ENCODE measurements around the gene HESX1. TPM values are rescaled to one million over a fixed set of nuclear protein-coding genes. Genes with fewer than 3 reads are reported as not detected.
A peak's percentile ranks its signal among the peaks of the same experiment; 100 is the strongest.

HESX1 gene
- total and polyA plus RNA-seq, 2 experiments from 2014 or later: 21.1 to 56.7 TPM

GRCh38 chr3:57179580-57180410, 20.0 kb downstream of the HESX1 start:
- Mint-ChIP-seq H3K27ac (no peak overlapping the region), H3K4me1 (peaks cover 13% of the 10 kb centered on the region), H3K36me3 (ENCODE audit: low read depth) (no peaks in the 10 kb centered on the region), H3K27me3 (ENCODE audit: insufficient read depth, low read depth, poor library complexity) (peaks cover 1% of the 10 kb centered on the region), H3K4me3 (no peak overlapping the region), H3K9me3 (no peaks in the 10 kb centered on the region; the same call in 2 of the 3 replicates)
- Histone ChIP-seq H4K20me1 (replicated peaks; ENCODE audit: insufficient read depth) (no peaks in the 10 kb centered on the region), H3K36me3 (ENCODE audit: insufficient read depth) (no peaks in the 10 kb centered on the region), H3K4me3 (no peak overlapping the region), H3K4me2 (no peak overlapping the region), H2AFZ (peak overlapping the region; percentile 52; the same call in 1 of the 2 replicates), H3K79me2 (replicated peaks; ENCODE audit: insufficient read depth) (no peaks in the 10 kb centered on the region), H3K4me1 (ENCODE audit: insufficient read depth) (peaks cover 4% of the 10 kb centered on the region), H3K9me2 (ENCODE audit: insufficient read depth) (no peaks in the 10 kb centered on the region), H3K27ac (ENCODE audit: low read depth) (no peak overlapping the region), H3K27me3 (ENCODE audit: insufficient read depth) (no peaks in the 10 kb centered on the region), H3F3A (replicated peaks; ENCODE audit: low read depth) (no peaks in the 10 kb centered on the region)
- peak; percentile 68 for DNase-seq (ENCODE audit: low spot score)
- TF ChIP-seq, protein P1, sequence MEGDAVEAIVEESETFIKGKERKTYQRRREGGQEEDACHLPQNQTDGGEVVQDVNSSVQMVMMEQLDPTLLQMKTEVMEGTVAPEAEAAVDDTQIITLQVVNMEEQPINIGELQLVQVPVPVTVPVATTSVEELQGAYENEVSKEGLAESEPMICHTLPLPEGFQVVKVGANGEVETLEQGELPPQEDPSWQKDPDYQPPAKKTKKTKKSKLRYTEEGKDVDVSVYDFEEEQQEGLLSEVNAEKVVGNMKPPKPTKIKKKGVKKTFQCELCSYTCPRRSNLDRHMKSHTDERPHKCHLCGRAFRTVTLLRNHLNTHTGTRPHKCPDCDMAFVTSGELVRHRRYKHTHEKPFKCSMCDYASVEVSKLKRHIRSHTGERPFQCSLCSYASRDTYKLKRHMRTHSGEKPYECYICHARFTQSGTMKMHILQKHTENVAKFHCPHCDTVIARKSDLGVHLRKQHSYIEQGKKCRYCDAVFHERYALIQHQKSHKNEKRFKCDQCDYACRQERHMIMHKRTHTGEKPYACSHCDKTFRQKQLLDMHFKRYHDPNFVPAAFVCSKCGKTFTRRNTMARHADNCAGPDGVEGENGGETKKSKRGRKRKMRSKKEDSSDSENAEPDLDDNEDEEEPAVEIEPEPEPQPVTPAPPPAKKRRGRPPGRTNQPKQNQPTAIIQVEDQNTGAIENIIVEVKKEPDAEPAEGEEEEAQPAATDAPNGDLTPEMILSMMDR (conservative IDR thresholded peaks at IDR 0.05; ENCODE audit: low read depth in 2 of 2): peak; percentile 64 to 79
- no peak for TF ChIP-seq POLR2AphosphoS5 (IDR thresholded peaks at IDR 0.05; ENCODE audit: low read depth)
- ATAC-seq: peak; percentile 92

DNA sequence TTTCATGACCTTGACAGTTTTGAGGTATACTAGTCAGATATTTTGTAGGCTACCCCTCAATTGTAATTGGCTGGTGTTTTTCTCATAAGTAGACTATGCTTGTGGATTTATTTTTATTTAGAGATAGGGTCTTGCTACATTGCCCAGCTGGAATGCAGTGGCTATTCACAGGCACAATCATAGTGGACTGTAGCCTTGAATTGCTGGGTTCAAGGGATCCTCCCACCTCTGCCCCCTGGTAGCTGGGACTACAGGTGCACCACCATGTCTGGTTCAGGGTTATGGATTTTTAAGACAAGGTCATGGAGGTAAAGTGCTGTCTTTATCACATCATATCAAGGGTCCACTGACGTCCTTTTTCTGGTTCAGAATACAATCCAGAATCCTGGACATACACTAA, 23.7 kb downstream of the HESX1 start:
- Histone ChIP-seq H3K27ac (ENCODE audit: low read depth) (no peak overlapping the region), H3K36me3 (ENCODE audit: insufficient read depth) (no peaks in the 10 kb centered on the region), H3K9me2 (ENCODE audit: insufficient read depth) (no peaks in the 10 kb centered on the region), H2AFZ (no peak overlapping the region), H3K4me3 (no peak overlapping the region), H3F3A (replicated peaks; ENCODE audit: low read depth) (no peaks in the 10 kb centered on the region; the same call in 1 of the 2 replicates), H3K79me2 (replicated peaks; ENCODE audit: insufficient read depth) (no peaks in the 10 kb centered on the region), H4K20me1 (replicated peaks; ENCODE audit: insufficient read depth) (no peaks in the 10 kb centered on the region), H3K4me2 (no peak overlapping the region), H3K27me3 (ENCODE audit: insufficient read depth) (no peaks in the 10 kb centered on the region), H3K4me1 (ENCODE audit: insufficient read depth) (no peaks in the 10 kb centered on the region; the same call in 1 of the 2 replicates)
- H3K27me3 Mint-ChIP-seq (ENCODE audit: insufficient read depth, low read depth, poor library complexity): no peaks in the 10 kb centered on the region
- no peak for ATAC-seq
- no peaks in the 10 kb centered on the region for H3K9me3 Mint-ChIP-seq
- H3K4me1 Mint-ChIP-seq: peaks cover 7% of the 10 kb centered on the region
- H3K27ac Mint-ChIP-seq: no peak overlapping the region
- H3K4me3 Mint-ChIP-seq: no peak overlapping the region
- DNase-seq (ENCODE audit: low spot score): no peak
- H3K36me3 Mint-ChIP-seq (ENCODE audit: low read depth): no peaks in the 10 kb centered on the region
- TF ChIP-seq STAT1 (IDR thresholded peaks at IDR 0.05; ENCODE audit: unreplicated experiment) (no peak), REST (IDR thresholded peaks at IDR 0.05; ENCODE audit: unreplicated experiment) (no peak), EZH2phosphoT487 (IDR thresholded peaks at IDR 0.05; ENCODE audit: unreplicated experiment) (no peak), JUNB (IDR thresholded peaks at IDR 0.05; ENCODE audit: unreplicated experiment) (no peak), NANOG (IDR thresholded peaks at IDR 0.05; ENCODE audit: borderline replicate concordance) (no peak), POLR2AphosphoS5 (IDR thresholded peaks at IDR 0.05; ENCODE audit: low read depth) (no peak), ZNF114 (CRISPR knock-in tag; IDR thresholded peaks at IDR 0.05) (no peak), EZH2 (IDR thresholded peaks at IDR 0.05; ENCODE audit: low read depth, unreplicated experiment) (no peak), ZNF331 (CRISPR knock-in tag; IDR thresholded peaks at IDR 0.05; ENCODE audit: low read depth) (no peak)
- TF ChIP-seq, protein P1 (conservative IDR thresholded peaks at IDR 0.05; ENCODE audit: low read depth in 2 of 2): no peak
- TF ChIP-seq, protein P2, sequence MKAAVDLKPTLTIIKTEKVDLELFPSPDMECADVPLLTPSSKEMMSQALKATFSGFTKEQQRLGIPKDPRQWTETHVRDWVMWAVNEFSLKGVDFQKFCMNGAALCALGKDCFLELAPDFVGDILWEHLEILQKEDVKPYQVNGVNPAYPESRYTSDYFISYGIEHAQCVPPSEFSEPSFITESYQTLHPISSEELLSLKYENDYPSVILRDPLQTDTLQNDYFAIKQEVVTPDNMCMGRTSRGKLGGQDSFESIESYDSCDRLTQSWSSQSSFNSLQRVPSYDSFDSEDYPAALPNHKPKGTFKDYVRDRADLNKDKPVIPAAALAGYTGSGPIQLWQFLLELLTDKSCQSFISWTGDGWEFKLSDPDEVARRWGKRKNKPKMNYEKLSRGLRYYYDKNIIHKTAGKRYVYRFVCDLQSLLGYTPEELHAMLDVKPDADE (IDR thresholded peaks at IDR 0.05): no peak

Data from GM23338 (cell line).